Measurements from ENCODE around the gene ZSCAN30.

- TF ChIP-seq POLR2AphosphoS5 (IDR thresholded peaks at IDR 0.05; ENCODE audit: low read depth, low read length), result no peak; the same call in 1 of the 2 replicates
- TF ChIP-seq SPI1 (IDR thresholded peaks at IDR 0.05; ENCODE audit: low read depth, low read length), result no peak
- TF ChIP-seq POLR2A (IDR thresholded peaks at IDR 0.05; ENCODE audit: low read depth, low read length), result peak; percentile 54; the same call in 1 of the 2 replicates
Observed at GRCh38 chr18:35334212-35334611, 44.2 kb upstream of the ZSCAN30 start.
